Prostate gland (tissue), 2 donors: ENCODE results near the gene CLDN6.

Experiments
- CTCF ChIP-seq, 4 experiments: fragments of 200-600 bp in 2 of 4; fragments of 450-650 bp in 2 of 4; sonication (generic) in 2 of 4; IDR thresholded peaks; 1 replicate in 3 of 4; 2 replicates in 1 of 4; pipeline ENCODE4 v1.5.1; 2016 to 2019; ENCODE audit warnings: antibody characterized with exemption in 4 of 4, mild to moderate bottlenecking in 2 of 4, moderate library complexity in 2 of 4
- POLR2A ChIP-seq: fragments of 450-650 bp; IDR thresholded peaks from one replicate; pipeline ENCODE4 v1.6.1; 2016; ENCODE audit warnings: antibody characterized with exemption, mild to moderate bottlenecking
- POLR2AphosphoS5 ChIP-seq: sonication (generic); formaldehyde crosslinking; IDR thresholded peaks from one replicate; pipeline ENCODE4 v1.6.1; 2017; ENCODE audit warnings: antibody characterized with exemption

- TF ChIP-seq CTCF (IDR thresholded peaks at IDR 0.05) (no peak), POLR2A (no peak), POLR2AphosphoS5 (no peak)
Measured at GRCh38 chr16:3012246-3012645, 5.7 kb downstream of the CLDN6 start.
